Fibroblast of skin of right biceps (primary cell): Measurements from ENCODE around the gene NDUFV1.
"Not testable (repeated sequence)": the region's sequence is repeated elsewhere in the genome, so short reads cannot be mapped to it uniquely, and the experiment has no call there.

Experiments used
- DNase-seq: peaks from one replicate; pipeline ENCODE4 v3.0.0-alpha.2; 2013

The NDUFV1 gene

DNA sequence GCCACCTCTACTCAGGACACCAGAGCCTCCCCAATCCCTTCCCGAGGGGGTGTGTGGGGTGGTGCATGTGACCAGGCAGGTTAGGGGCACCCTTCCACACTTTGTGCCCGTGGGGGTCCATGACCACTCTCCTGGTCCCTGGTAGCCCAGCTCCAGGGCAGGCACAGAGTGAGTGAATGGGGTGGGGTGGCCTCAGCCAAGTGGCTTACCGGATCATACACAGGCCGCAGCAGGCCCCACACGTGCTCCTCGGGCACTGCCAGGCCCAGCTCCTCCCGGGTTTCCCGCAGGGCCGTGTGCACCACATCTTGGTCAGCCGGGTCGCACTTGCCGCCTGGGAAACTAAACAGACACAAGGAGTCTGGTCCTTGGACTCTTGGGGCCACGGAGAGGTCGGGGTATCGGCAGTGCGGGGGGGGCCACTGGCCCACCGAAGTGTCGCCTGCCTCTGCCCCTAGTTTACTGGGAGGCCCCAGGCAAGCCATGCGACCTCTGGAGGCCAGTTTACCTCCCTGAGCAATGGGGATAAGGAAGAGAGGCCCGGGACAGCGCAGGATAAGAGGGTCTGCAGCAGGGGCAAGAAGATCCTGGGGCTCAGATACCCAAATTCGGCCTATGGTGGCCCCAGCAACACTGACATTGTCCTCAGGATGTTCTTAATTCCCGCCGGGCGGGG, 22.1 kb downstream of the NDUFV1 start:
- no peak for DNase-seq

DNA sequence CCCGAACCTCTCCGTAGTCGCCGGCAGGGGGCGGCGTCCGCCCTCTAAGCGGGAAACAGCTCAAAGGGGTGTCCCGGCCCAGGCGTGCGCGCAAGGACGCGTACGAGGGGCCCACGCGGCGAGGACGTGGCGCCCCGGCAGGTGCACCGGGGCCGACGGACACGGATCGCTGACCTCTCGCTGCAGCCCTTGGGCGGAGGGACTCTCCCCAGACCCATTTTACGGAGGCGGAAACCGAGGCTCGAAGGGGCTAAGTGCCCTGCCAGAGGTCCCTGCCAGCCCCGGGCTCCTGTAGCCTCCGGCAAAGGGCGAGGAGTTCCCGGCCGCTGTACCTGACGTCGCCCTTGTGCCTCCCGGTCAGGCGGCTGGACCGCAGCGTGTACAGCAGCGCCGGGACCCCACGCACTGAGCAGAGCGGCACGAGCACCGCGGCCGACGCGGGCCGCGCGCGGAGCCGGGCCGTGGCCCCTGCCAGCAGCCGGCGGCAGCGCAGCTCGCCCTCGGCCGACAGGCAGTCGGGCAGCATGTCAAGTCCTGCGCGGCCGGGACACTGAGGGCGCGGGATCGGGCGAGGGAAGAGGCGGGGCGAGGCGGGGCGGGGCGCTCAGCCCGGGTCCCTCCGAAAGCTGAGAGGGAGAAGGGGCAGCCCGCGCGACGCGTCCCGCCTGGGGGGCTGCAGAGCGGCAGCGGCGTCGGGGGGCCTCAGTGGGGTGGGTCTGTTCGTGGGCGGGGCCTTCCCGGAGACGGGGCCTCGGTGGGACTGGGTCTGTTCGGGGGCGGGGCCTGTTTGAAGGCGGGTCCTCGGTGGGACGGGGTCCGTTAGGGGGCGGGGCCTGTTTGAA, 22.9 kb downstream of the NDUFV1 start, which contains the start of gene NUDT8:
Gene NUDT8, minus strand, starts transcription at position 552 of the 842 bp plus-strand sequence. Its CDS starts 26 bp downstream, at position 526.
- peak; percentile 78 for DNase-seq

GRCh38 chr11:67630228-67630942, 23.6 kb downstream of the NDUFV1 start:
- peak; percentile 97 for DNase-seq

- DNase-seq, result no peak
Observed at GRCh38 chr11:67630943-67631331, 24.2 kb downstream of the NDUFV1 start.

DNA sequence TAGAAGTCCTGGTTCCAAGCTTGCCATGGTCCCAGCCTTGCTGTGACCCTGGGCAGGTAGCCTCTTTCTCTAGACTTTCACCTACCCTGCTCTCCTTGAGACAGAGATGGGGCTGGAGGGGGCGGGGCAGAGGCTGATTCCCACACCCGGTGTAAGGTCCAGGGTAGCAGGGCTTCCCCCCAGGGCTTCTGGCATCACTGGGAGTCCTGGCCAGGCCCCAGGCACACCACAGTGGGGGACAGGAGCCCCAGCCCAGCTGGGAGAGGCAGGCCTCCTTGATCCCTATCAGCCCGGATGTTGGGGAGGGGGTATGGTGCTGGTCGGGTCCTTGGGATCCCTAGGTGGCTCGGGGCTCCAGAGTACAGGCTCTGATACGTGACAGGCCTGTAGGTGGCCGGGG, 24.7 kb downstream of the NDUFV1 start:
- DNase-seq, result no peak

DNA sequence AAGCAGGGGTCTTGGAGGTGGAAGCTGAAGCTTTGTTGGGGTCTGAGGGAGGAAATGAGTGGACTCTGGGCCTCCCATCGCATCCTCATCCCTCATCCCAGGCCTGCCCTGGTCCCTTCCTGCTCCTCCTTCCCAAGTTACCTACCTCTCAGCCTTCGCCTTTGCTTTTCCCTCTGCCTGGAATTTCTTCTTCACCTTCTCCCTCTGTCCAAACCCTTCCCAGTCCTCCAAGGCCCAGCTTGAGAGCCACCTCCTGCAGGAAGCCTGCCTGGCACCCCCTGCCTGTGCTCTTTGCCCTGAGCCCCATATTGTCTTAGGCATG, 25.1 kb downstream of the NDUFV1 start:
- no peak for DNase-seq

- DNase-seq, result no peak
Observed at GRCh38 chr11:67632175-67632981, 25.6 kb downstream of the NDUFV1 start.

- no peak for DNase-seq
Observed at GRCh38 chr11:67632982-67633755, 26.4 kb downstream of the NDUFV1 start.

DNA sequence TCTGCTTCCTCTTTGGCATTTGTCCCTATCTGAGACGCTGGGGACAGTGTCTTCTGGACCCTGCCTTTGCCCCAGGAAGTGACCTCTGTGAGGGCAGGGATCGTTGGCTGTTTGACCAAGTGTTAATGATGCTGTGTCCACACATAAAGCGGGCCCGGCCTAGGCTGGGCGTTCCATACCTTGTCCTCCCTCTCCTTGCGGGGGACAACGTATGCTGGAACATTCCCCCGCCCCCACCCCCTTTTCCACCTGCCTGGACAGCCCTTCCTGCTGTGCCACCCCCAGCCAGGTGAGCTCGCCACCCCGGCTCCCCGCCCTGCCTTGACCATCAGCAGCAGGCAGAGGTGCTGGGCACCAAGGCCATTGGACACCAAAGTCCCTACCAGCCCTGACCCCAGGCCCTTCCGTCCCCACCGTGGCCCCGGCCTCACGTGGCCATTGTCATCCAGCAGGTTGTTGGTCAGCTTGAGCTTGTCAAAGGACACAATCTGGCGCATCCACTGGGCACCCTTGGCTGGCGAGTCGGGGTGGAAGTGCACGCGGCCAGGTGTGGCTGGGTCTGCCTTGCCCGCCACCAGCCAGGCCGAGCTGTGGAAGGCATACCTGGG, 27.1 kb downstream of the NDUFV1 start:
- DNase-seq, result no peak

GRCh38 chr11:67634366-67635230, 27.9 kb downstream of the NDUFV1 start:
- DNase-seq, result no peak

DNA sequence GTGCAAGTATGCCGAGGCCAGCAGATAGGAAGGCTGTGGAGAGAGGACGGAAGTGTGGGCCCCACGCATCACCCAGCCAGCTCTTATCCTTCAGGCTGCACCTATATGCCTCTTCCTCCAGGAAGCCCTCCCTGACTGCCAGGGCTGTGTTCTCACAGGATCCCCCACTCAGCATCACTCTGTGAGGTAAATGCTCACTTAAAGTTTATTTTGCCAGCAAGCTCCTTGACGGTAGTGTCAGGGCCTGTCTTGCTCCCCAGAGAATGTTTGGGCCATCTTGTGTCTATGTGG, 28.4 kb downstream of the NDUFV1 start:
- DNase-seq, result no peak

DNA sequence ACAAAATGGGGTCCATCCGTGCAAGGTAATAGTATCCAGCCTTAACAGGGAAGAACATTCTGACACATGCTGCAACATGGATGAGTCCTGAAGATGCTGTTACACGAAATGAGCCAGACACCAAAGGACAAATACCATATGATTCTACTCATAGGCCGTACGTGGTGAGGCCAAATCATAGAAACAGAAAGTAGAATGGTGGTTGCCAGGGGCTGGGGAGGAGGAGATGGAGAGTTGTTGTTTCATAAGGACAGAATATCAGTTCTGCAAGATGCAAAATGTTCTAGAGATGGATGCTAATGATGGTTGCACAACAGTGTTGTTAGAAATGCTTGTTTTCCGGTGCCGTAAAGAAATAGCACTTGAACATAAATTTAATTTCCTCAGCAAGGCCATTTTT, 30.2 kb downstream of the NDUFV1 start:
- no peak for DNase-seq

GRCh38 chr11:67637441-67637840, 30.7 kb downstream of the NDUFV1 start:
- not testable (repeated sequence) for DNase-seq

DNA sequence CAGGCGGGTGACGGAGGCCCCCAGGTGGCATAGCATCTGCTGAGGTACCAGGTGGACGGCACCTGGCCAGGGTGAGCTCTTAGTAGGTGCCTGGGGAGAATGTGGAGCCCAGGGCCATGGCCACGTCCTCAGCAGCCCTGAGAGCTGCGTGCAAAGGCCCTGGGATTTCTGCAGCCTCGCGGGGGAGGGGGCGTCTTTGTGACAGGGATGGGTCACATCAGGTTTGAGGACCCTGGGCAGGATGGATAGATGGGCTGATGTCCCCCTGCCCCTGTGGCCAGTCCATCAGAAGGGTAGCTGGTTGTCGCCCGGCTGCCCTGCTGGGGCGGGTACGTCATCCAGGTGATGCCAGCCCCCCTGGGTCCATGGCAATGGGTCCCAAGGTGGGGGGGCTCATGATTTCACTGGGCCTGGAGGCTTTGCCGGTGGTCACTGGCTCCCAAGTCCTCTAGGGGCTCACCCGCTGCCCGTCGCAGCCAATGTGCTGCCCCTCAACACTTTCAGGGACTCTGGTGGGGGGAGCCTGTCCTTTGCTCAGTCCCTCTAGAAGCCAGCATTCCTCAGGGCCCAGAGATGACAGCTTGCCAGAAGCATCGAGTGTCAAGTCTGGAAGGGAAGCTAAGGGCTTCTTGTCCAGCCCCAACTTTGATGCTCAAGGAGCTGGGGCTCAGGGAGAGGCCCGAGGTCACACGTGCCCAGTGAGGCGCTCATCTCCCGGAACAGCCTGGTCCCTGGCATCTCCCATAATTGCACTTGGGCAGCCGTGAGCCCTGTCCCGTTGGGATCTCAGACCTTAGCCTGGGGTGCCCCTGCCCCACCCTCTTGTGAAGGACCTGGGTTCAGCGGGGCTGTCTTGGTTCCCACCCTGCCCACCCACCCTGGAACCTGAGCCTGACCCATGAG, 32.0 kb downstream of the NDUFV1 start:
- DNase-seq, result no peak

GRCh38 chr11:67639438-67639859, 32.7 kb downstream of the NDUFV1 start, which contains the start of gene TBX10:
Gene TBX10 (minus strand): TSS chr11:67639763. CDS start chr11:67639472, 291 bp downstream.
- DNase-seq, result no peak

- DNase-seq, result peak; percentile 41
Observed at GRCh38 chr11:67640021-67640757, 33.5 kb downstream of the NDUFV1 start.

GRCh38 chr11:67640758-67641337, 34.1 kb downstream of the NDUFV1 start:
- DNase-seq, result no peak
